Keratinocyte (primary cell): ENCODE data around the gene ALDH1L1. TPM values are rescaled to one million over a fixed set of nuclear protein-coding genes. Genes with fewer than 3 reads are reported as not detected.

Source experiments
- DNase-seq: peaks from one replicate; pipeline ENCODE4 v3.0.0-alpha.2; 2011; ENCODE audit warnings: low read depth, missing footprints, low spot score
- FAIRE-seq: peaks from 2 replicates; lab custom pipeline; 2011; peaks lifted over from hg19 to GRCh38; lab: Jason Lieb, UNC
- H2AFZ ChIP-seq: 2 replicates; pipeline ENCODE4 v1.6.0; 2012; ENCODE audit warnings: low read length, control low read depth, inconsistent platforms; ENCODE audit not compliant: control insufficient read depth
- H3K27ac ChIP-seq: 2 replicates; pipeline ENCODE4 v1.5.1; 2011; ENCODE audit warnings: low read length; ENCODE audit not compliant: control insufficient read depth, insufficient read depth
- H3K27me3 ChIP-seq: 3 replicates; pipeline ENCODE4 v1.6.0; 2011; ENCODE audit warnings: low read length; ENCODE audit not compliant: control insufficient read depth, insufficient read depth; ENCODE audit errors: extremely low read depth
- H3K36me3 ChIP-seq, 2 experiments: 2 replicates in 1 of 2; 3 replicates in 1 of 2; pipeline ENCODE4 v1.5.1; 2011; ENCODE audit warnings: low read length in 2 of 2, mild to moderate bottlenecking in 1 of 2; ENCODE audit not compliant: control insufficient read depth in 2 of 2, insufficient read depth in 2 of 2; ENCODE audit errors: extremely low read depth in 1 of 2
- H3K4me1 ChIP-seq: 3 replicates; pipeline ENCODE4 v1.5.1; 2011; ENCODE audit warnings: low read length; ENCODE audit not compliant: control insufficient read depth, insufficient read depth; ENCODE audit errors: extremely low read depth
- H3K4me2 ChIP-seq: 3 replicates; pipeline ENCODE4 v1.6.0; 2011; ENCODE audit warnings: low read depth, low read length; ENCODE audit not compliant: control insufficient read depth, insufficient read depth; ENCODE audit errors: extremely low read depth
- H3K4me3 ChIP-seq, 3 experiments: fragments of 200-600 bp in 1 of 3; sonication (generic) in 1 of 3; 2 replicates in 2 of 3; 3 replicates in 1 of 3; pipeline ENCODE4 v1.5.1; 2011 to 2016; ENCODE audit warnings: low read length in 3 of 3, mild to moderate bottlenecking in 3 of 3, control low read depth in 2 of 3, inconsistent platforms in 1 of 3, low read depth in 1 of 3, mixed read lengths in 1 of 3, mixed run types in 1 of 3, moderate library complexity in 1 of 3; ENCODE audit not compliant: control insufficient read depth in 2 of 3, insufficient read depth in 2 of 3; ENCODE audit errors: extremely low read depth in 1 of 3
- H3K79me2 ChIP-seq: 2 replicates; pipeline ENCODE4 v1.6.0; 2012; ENCODE audit warnings: low read length; ENCODE audit not compliant: control insufficient read depth, insufficient read depth
- H3K9ac ChIP-seq: 3 replicates; pipeline ENCODE4 v1.6.0; 2011; ENCODE audit warnings: low read length; ENCODE audit not compliant: control insufficient read depth, insufficient read depth; ENCODE audit errors: extremely low read depth
- H3K9me1 ChIP-seq: 3 replicates; pipeline ENCODE4 v1.6.0; 2011; ENCODE audit warnings: low read length; ENCODE audit not compliant: control insufficient read depth, insufficient read depth; ENCODE audit errors: extremely low read depth
- H3K9me3 ChIP-seq: 2 replicates; pipeline ENCODE4 v1.5.1; 2012; ENCODE audit warnings: low read depth, low read length; ENCODE audit not compliant: control insufficient read depth
- H4K20me1 ChIP-seq: 3 replicates; pipeline ENCODE4 v1.6.0; 2011; ENCODE audit warnings: low read length; ENCODE audit not compliant: control insufficient read depth, insufficient read depth; ENCODE audit errors: extremely low read depth
- EZH2 ChIP-seq: IDR thresholded peaks from one replicate; pipeline ENCODE4 v1.6.1; 2012; ENCODE audit warnings: inconsistent platforms, mild to moderate bottlenecking, low read length, moderate library complexity
- dilution Hi-C: fragments of 300-500 bp; cut with MboI; formaldehyde crosslinking; loops from one replicate; pipeline ENCODE4 v1.7.0; 2020; ENCODE audit warnings: low sequenced_read_pairs; ENCODE audit not compliant: extremely low pct_ligation_motif_present
- polyA plus RNA-seq, 5 experiments: library from polyadenylated mRNA; depleted of rRNA in 3 of 5; stranded (reverse) in 3 of 5; stranded (forward) in 1 of 5; unstranded in 1 of 5; fragments of >200 nt; gene quantifications; 1 replicate in 1 of 5; 2 replicates in 3 of 5; 3 replicates in 1 of 5; pipeline versions ENCODE4 v1.2.1 to v1.2.3, GENCODE V29; 2011 to 2012; ENCODE audit warnings: missing spikeins in 2 of 5, low read depth in 1 of 5, low replicate concordance in 1 of 5
- TF ChIP-seq, protein P1 (sequence below), 3 experiments: IDR thresholded peaks in 1 of 3; conservative IDR thresholded peaks in 1 of 3; optimal IDR thresholded peaks in 1 of 3; 2 replicates in 2 of 3; 3 replicates in 1 of 3; pipeline versions ENCODE3 to v1.5.1; 2011; ENCODE audit warnings: low read length in 3 of 3, mild to moderate bottlenecking in 3 of 3, moderate library complexity in 2 of 3, control low read depth in 1 of 3, inconsistent platforms in 1 of 3; ENCODE audit not compliant: insufficient read depth in 2 of 3; ENCODE audit errors: extremely low read depth in 1 of 3

Gene ALDH1L1
- polyA plus RNA-seq, 1 donor (not counting 4 experiments of a cell fraction or from before 2014, with no cell fraction given): 0.35 TPM

DNA sequence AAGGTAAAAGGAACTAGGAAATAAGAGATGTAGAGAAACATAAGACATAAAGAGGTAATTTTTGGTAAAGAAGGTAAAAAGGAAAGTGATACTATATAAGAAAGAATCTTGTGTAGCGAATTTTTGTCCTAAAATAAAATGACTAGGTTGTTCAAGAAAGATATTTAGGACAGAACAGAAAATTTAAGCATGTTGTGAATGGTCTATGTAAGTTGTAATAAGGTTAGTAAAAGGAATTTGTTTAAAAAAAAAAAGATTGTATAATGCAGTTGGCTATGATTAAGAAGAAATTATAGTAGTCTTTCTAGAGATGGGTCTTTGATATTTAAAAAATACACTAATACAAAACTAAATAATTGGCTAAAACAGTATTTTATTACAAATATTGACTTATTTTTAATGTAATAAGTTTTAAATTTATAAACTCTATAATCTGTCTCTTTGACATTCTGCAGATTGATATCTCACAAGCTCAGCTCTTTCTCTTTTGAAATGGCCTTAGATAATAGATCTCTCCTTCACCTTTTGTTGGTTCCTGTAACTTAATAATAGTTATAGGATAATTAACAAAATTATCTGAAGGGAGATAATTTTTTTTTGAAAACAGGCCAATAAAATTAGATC lies 92.7 kb downstream of the ALDH1L1 start:
- Histone ChIP-seq H3K9me3 (no peaks in the 10 kb centered on the region), H3K36me3 (no peaks in the 10 kb centered on the region), H3K4me2 (no peak overlapping the region), H2AFZ (no peak overlapping the region), H3K27me3 (no peaks in the 10 kb centered on the region), H3K4me1 (peaks cover 11% of the 10 kb centered on the region), H3K4me3 (no peak overlapping the region), H3K27ac (no peak overlapping the region), H3K9me1 (no peaks in the 10 kb centered on the region), H4K20me1 (no peaks in the 10 kb centered on the region), H3K79me2 (no peaks in the 10 kb centered on the region), H3K9ac (no peak overlapping the region)
- DNase-seq (no peak), FAIRE-seq (no peak)
- dilution Hi-C loops: no loop called here
- TF ChIP-seq EZH2: no peak
- TF ChIP-seq, protein P1, sequence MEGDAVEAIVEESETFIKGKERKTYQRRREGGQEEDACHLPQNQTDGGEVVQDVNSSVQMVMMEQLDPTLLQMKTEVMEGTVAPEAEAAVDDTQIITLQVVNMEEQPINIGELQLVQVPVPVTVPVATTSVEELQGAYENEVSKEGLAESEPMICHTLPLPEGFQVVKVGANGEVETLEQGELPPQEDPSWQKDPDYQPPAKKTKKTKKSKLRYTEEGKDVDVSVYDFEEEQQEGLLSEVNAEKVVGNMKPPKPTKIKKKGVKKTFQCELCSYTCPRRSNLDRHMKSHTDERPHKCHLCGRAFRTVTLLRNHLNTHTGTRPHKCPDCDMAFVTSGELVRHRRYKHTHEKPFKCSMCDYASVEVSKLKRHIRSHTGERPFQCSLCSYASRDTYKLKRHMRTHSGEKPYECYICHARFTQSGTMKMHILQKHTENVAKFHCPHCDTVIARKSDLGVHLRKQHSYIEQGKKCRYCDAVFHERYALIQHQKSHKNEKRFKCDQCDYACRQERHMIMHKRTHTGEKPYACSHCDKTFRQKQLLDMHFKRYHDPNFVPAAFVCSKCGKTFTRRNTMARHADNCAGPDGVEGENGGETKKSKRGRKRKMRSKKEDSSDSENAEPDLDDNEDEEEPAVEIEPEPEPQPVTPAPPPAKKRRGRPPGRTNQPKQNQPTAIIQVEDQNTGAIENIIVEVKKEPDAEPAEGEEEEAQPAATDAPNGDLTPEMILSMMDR (optimal IDR thresholded peaks at IDR 0.05 in 1 of 3, IDR thresholded peaks at IDR 0.05 in 1 of 3, conservative IDR thresholded peaks at IDR 0.05 in 1 of 3; ENCODE audit: extremely low read depth in 1 of 3, insufficient read depth in 2 of 3, low read length in 3 of 3): no peak

DNA sequence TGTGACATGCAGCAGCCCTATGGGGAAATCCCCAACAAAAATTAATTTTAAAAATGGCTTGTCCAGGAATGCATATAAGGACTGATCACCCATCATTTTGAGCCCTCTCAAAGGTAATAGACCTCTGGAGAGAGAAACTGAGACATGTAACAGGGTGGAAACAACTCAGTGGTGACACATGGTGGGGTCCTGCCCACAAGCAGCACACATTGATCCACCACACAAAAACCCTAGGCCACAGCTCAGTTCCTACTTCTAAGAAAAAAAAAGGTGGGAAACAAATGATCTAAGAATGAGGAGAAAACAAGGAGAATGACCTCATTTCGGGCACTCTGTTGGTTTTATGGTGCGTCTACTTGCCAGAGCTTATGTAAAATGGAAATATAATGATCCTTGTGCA lies 94.5 kb downstream of the ALDH1L1 start:
- FAIRE-seq: no peak
- Histone ChIP-seq H3K4me1 (peaks cover 19% of the 10 kb centered on the region), H3K9me3 (no peaks in the 10 kb centered on the region), H3K27ac (no peak overlapping the region), H3K4me2 (no peak overlapping the region), H3K9ac (no peak overlapping the region), H4K20me1 (no peaks in the 10 kb centered on the region), H3K36me3 (no peaks in the 10 kb centered on the region), H2AFZ (no peak overlapping the region), H3K4me3 (no peak overlapping the region), H3K9me1 (no peaks in the 10 kb centered on the region), H3K27me3 (no peaks in the 10 kb centered on the region), H3K79me2 (no peaks in the 10 kb centered on the region)
- TF ChIP-seq, protein P1 (optimal IDR thresholded peaks at IDR 0.05 in 1 of 3, IDR thresholded peaks at IDR 0.05 in 1 of 3, conservative IDR thresholded peaks at IDR 0.05 in 1 of 3; ENCODE audit: extremely low read depth in 1 of 3, insufficient read depth in 2 of 3, low read length in 3 of 3): no peak
- TF ChIP-seq EZH2: no peak
- dilution Hi-C loops: no loop called here
- no peak for DNase-seq
